Mesenchymal stem cell (in vitro differentiated cells and primary cell): Measurements from ENCODE around the gene NR3C2.

Source experiments
- DNase-seq: peaks from one replicate; pipeline ENCODE4 v3.0.0-alpha.2; 2013
- H2AFZ ChIP-seq: one replicate; pipeline ENCODE4 v1.6.1; 2013; ENCODE audit warnings: low read depth, mild to moderate bottlenecking, control low read depth, inconsistent platforms, low read length, moderate library complexity
- H2AK5ac ChIP-seq: 2 replicates; pipeline ENCODE4 v1.6.1; 2013; ENCODE audit warnings: low read length, moderate library complexity, mild to moderate bottlenecking, inconsistent platforms; ENCODE audit not compliant: severe bottlenecking
- H2BK120ac ChIP-seq: one replicate; pipeline ENCODE4 v1.6.1; 2013; ENCODE audit warnings: low read depth, mild to moderate bottlenecking, inconsistent platforms, low read length, moderate library complexity
- H2BK12ac ChIP-seq, 2 experiments: one replicate each; pipeline ENCODE4 v1.6.1; 2013; ENCODE audit warnings: inconsistent platforms in 2 of 2, low read length in 2 of 2, mild to moderate bottlenecking in 2 of 2, moderate library complexity in 2 of 2, control low read depth in 1 of 2
- H2BK15ac ChIP-seq: one replicate; pipeline ENCODE4 v1.6.1; 2013; ENCODE audit warnings: mild to moderate bottlenecking, low read depth, inconsistent platforms; ENCODE audit not compliant: poor library complexity, severe bottlenecking
- H2BK5ac ChIP-seq: 2 replicates; pipeline ENCODE4 v1.6.1; 2013; ENCODE audit warnings: low read depth, mild to moderate bottlenecking, low read length, control low read depth, inconsistent platforms; ENCODE audit not compliant: poor library complexity, severe bottlenecking
- H3K14ac ChIP-seq, 2 experiments: one replicate each; pipeline ENCODE4 v1.6.1; 2013; ENCODE audit warnings: inconsistent platforms in 2 of 2, low read length in 2 of 2, control low read depth in 1 of 2, mild to moderate bottlenecking in 1 of 2, moderate library complexity in 1 of 2
- H3K18ac ChIP-seq, 2 experiments: one replicate each; pipeline ENCODE4 v1.6.1; 2013; ENCODE audit warnings: inconsistent platforms in 2 of 2, low read length in 2 of 2, control low read depth in 1 of 2, low read depth in 1 of 2, mild to moderate bottlenecking in 1 of 2
- H3K23ac ChIP-seq, 2 experiments: one replicate each; pipeline ENCODE4 v1.6.1; 2013; ENCODE audit warnings: inconsistent platforms in 2 of 2, low read length in 2 of 2, mild to moderate bottlenecking in 2 of 2, moderate library complexity in 2 of 2, control low read depth in 1 of 2
- H3K27ac ChIP-seq: 2 replicates; pipeline ENCODE4 v1.5.1; 2013; ENCODE audit warnings: mild to moderate bottlenecking, moderate library complexity, low read length, control low read depth, inconsistent platforms; ENCODE audit not compliant: poor library complexity, severe bottlenecking
- H3K27me3 ChIP-seq, 2 experiments: 2 replicates each; pipeline versions ENCODE4 v1.6.1 to v1.7.0; 2013; ENCODE audit warnings: low read length in 2 of 2, mild to moderate bottlenecking in 2 of 2, moderate library complexity in 2 of 2, control low read depth in 1 of 2, inconsistent platforms in 1 of 2; ENCODE audit not compliant: control insufficient read depth in 1 of 2, insufficient read depth in 1 of 2
- H3K36me3 ChIP-seq, 2 experiments: 2 replicates each; pipeline versions ENCODE4 v1.6.1 to v1.7.0; 2013; ENCODE audit warnings: low read length in 2 of 2, control low read depth in 1 of 2, inconsistent platforms in 1 of 2, low read depth in 1 of 2, mild to moderate bottlenecking in 1 of 2; ENCODE audit not compliant: insufficient read depth in 2 of 2, control insufficient read depth in 1 of 2
- H3K4ac ChIP-seq, 2 experiments: one replicate each; pipeline ENCODE4 v1.6.1; 2013; ENCODE audit warnings: inconsistent platforms in 2 of 2, low read length in 2 of 2, mild to moderate bottlenecking in 2 of 2, moderate library complexity in 2 of 2, control low read depth in 1 of 2, low read depth in 1 of 2
- H3K4me1 ChIP-seq: 2 replicates; pipeline ENCODE4 v1.6.1; 2013; ENCODE audit warnings: low read depth, low read length, control low read depth; ENCODE audit not compliant: control insufficient read depth, insufficient read depth
- H3K4me2 ChIP-seq: 2 replicates; pipeline ENCODE4 v1.6.1; 2013; ENCODE audit warnings: low read length, mild to moderate bottlenecking, inconsistent platforms; ENCODE audit not compliant: poor library complexity, severe bottlenecking
- H3K4me3 ChIP-seq, 2 experiments: 2 replicates each; pipeline versions ENCODE4 v1.5.1 to v1.7.0; 2013; ENCODE audit warnings: low read length in 2 of 2, mild to moderate bottlenecking in 2 of 2, control low read depth in 1 of 2, low read depth in 1 of 2; ENCODE audit not compliant: insufficient read depth in 1 of 2
- H3K79me1 ChIP-seq: replicated peaks from 2 replicates; pipeline ENCODE4 v1.6.1; 2013; ENCODE audit warnings: mild to moderate bottlenecking, control low read depth, low read length, inconsistent platforms; ENCODE audit not compliant: poor library complexity, severe bottlenecking
- H3K9ac ChIP-seq: 2 replicates; pipeline ENCODE4 v1.7.0; 2013; ENCODE audit warnings: mild to moderate bottlenecking, low read length, moderate library complexity
- H3K9me3 ChIP-seq: 2 replicates; pipeline ENCODE4 v1.7.0; 2013; ENCODE audit warnings: mild to moderate bottlenecking, low read length; ENCODE audit not compliant: control insufficient read depth
- H4K8ac ChIP-seq: one replicate; pipeline ENCODE4 v1.6.1; 2013; ENCODE audit warnings: inconsistent platforms, mild to moderate bottlenecking, low read length, moderate library complexity
- H4K91ac ChIP-seq: one replicate; pipeline ENCODE4 v1.6.1; 2013; ENCODE audit warnings: mild to moderate bottlenecking, low read length, inconsistent platforms
- WGBS: methylation state at CpG from one replicate; pipeline ENCODE4 v1.1.7; 2013; ENCODE audit warnings: mixed read lengths; 5-methylcytosine and 5-hydroxymethylcytosine counted together

Gene NR3C2

DNA sequence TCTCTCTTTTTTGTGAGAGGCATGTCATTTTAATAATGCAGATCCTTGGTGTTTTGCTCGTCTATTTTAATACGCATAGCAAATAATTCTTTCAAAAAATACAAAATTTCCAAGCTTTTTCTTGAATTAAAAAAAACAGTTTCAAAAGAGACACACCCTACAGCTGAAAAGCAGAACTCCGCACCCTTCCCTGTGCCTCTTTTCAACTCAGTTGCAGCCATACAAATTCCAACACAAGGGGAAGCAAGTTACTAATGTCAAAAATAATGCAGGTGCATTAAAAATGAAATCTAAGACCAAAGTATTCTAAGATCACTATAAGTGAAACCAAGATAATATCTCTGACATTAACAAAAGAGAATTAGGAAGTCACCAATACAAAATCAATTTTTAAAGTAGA, 66.6 kb downstream of the NR3C2 start:
- Histone ChIP-seq H3K9ac (no peak overlapping the region), H3K4me3 (no peak overlapping the region), H3K4me2 (peak overlapping the region; percentile 43), H2BK120ac (no peak overlapping the region), H4K8ac (no peak overlapping the region), H3K4ac (no peak overlapping the region), H2AK5ac (no peak overlapping the region), H3K23ac (no peak overlapping the region), H3K36me3 (no peaks in the 10 kb centered on the region), H3K14ac (no peak overlapping the region), H4K91ac (no peak overlapping the region), H3K18ac (no peak overlapping the region), H3K4me1 (no peaks in the 10 kb centered on the region), H2BK12ac (no peak overlapping the region), H3K27ac (no peak overlapping the region), H2AFZ (no peak overlapping the region), H2BK15ac (no peak overlapping the region), H2BK5ac (no peak overlapping the region), H3K9me3 (no peaks in the 10 kb centered on the region), H3K27me3 (no peaks in the 10 kb centered on the region), H3K79me1 (no peaks in the 10 kb centered on the region)
- no peak for DNase-seq
- 93% methylated on average over 3 of the region's 3 CpGs for WGBS

DNA sequence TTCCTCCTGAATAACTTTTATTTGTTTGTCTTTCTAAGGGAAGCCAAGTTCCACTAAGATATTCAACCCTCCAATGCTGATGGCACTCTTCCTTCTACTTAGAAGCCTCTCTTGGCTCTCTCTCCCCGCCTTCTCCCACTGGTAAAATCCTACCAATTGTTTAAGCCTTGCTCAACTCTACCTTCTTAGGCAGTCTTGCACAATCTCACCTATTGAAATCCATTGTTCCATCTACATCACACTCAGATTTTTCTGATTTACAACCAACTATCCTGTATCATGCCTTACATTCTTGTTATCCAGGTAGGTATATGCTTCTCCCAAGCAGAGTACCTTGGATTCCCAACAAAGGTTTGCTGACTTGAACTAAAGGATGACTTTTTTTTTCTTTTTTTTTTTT, 69.1 kb downstream of the NR3C2 start:
- Histone ChIP-seq H3K23ac (no peak overlapping the region), H3K4me1 (no peaks in the 10 kb centered on the region)

GRCh38 chr4:148369919-148370318, 72.3 kb downstream of the NR3C2 start:
- Histone ChIP-seq H4K8ac (no peak overlapping the region), H4K91ac (no peak overlapping the region), H3K4me3 (no peak overlapping the region), H3K36me3 (no peaks in the 10 kb centered on the region), H3K23ac (no peak overlapping the region), H2BK15ac (no peak overlapping the region), H2BK120ac (no peak overlapping the region), H3K4me2 (no peak overlapping the region), H3K79me1 (peaks cover 1% of the 10 kb centered on the region), H3K27me3 (no peaks in the 10 kb centered on the region), H2BK12ac (no peak overlapping the region), H2AFZ (no peak overlapping the region), H3K9ac (no peak overlapping the region), H2AK5ac (no peak overlapping the region), H2BK5ac (no peak overlapping the region), H3K27ac (no peak overlapping the region), H3K18ac (no peak overlapping the region), H3K4me1 (no peaks in the 10 kb centered on the region), H3K9me3 (no peaks in the 10 kb centered on the region), H3K14ac (no peak overlapping the region), H3K4ac (no peak overlapping the region)
- no peak for DNase-seq
- WGBS, result 62% methylated on average over 3 of the region's 3 CpGs

More for the DNA sequence above, 69.1 kb downstream of the NR3C2 start:
- Histone ChIP-seq H3K4me2 (no peak overlapping the region), H4K8ac (no peak overlapping the region), H3K79me1 (no peaks in the 10 kb centered on the region), H2AFZ (no peak overlapping the region), H3K9me3 (no peaks in the 10 kb centered on the region), H3K4ac (no peak overlapping the region), H4K91ac (no peak overlapping the region), H3K18ac (no peak overlapping the region), H3K9ac (no peak overlapping the region), H2BK12ac (no peak overlapping the region), H3K4me3 (no peak overlapping the region), H2AK5ac (no peak overlapping the region), H2BK5ac (no peak overlapping the region), H3K14ac (no peak overlapping the region), H3K36me3 (no peaks in the 10 kb centered on the region), H3K27ac (no peak overlapping the region), H2BK120ac (no peak overlapping the region), H2BK15ac (no peak overlapping the region), H3K27me3 (no peaks in the 10 kb centered on the region)
- WGBS, result 49% methylated on average over 1 of the region's 1 CpG
- DNase-seq, result no peak

DNA sequence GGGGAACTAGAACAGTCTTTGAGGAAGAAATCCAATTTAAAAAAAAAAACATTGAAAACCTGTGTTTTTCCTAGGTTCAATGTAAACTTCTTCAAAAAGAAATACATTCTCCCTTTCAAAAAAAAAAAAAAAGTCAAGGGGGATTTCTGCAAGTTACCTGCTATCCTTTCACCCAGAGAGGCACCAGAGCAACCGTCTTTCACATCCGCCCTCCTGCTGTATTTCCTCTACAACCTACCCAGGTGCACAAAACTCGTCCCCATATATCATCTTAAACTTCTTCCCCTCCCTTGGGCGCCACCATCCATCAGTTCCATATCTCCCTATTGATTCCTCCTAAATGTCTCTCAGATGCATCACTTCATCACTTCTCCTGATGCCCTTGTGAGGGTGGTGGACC, 74.5 kb downstream of the NR3C2 start:
- Histone ChIP-seq H3K36me3 (no peaks in the 10 kb centered on the region), H2BK5ac (no peak overlapping the region), H3K4me1 (no peaks in the 10 kb centered on the region), H2BK12ac (no peak overlapping the region), H2BK120ac (no peak overlapping the region), H3K9ac (no peak overlapping the region), H3K23ac (no peak overlapping the region), H4K8ac (no peak overlapping the region), H3K14ac (no peak overlapping the region), H3K27me3 (no peaks in the 10 kb centered on the region), H4K91ac (no peak overlapping the region), H3K18ac (no peak overlapping the region), H2AK5ac (no peak overlapping the region), H2BK15ac (no peak overlapping the region), H3K79me1 (peaks cover 3% of the 10 kb centered on the region), H3K4ac (no peak overlapping the region), H3K9me3 (no peaks in the 10 kb centered on the region), H2AFZ (no peak overlapping the region), H3K4me3 (no peak overlapping the region), H3K27ac (no peak overlapping the region), H3K4me2 (no peak overlapping the region)
- DNase-seq, result no peak
- WGBS, result 65% methylated on average over 4 of the region's 4 CpGs
